ENCODE data around the gene CCDC59. TPM values are rescaled to one million over a fixed set of nuclear protein-coding genes. Genes with fewer than 3 reads are reported as not detected.
A peak's percentile ranks its signal among the peaks of the same experiment; 100 is the strongest.

CCDC59 gene, protein sequence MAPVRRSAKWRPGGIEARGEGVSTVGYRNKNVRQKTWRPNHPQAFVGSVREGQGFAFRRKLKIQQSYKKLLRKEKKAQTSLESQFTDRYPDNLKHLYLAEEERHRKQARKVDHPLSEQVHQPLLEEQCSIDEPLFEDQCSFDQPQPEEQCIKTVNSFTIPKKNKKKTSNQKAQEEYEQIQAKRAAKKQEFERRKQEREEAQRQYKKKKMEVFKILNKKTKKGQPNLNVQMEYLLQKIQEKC
- total RNA-seq, result 10 to 100 TPM; 49.3 to 92.9 (median 55.5) TPM

DNA sequence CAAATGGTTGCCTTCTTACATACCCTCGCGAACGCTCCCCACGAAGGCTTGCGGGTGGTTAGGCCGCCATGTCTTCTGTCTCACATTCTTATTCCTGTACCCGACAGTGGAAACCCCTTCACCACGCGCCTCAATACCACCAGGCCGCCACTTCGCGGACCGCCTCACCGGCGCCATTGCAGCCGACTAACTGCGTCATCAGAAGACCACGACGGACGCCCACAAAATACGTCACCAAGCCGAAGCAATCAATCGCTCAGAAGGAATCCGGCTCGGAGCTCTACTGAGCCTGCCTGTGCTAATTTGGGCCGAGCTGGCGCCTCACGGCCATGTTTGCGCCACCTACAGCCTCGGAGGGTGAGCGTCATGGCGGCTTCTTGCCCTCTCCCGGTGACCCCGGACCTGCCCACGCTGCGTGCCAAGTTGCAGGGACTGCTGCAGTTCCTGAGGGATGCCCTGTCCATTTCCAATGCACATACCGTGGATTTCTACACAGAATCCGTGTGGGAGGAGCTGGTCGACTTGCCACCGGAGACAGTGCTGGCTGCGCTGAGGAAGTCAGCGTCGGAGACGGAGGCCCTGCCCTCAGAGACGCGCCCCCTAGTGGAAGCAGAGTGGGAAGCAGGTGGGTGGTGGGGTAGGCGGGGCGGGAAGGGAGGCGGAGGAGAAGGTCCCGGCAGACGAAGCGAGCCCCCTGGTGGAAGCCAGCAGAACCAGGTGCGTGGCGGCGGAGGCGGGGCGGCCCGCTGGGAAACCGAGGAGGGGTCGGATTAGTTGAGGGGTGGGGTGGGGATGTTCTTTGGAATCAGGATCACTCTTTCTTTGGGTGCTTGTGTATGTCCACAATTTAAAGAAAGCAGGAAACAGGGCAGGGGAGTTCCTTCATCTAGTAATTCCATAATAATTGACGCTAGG is at the start of gene CCDC59, which contains the start of gene METTL25:
CCDC59 (minus strand) TSS at position 188 of the 915 bp plus-strand sequence; CDS start at position 177, 11 bp downstream.
METTL25 (plus strand) TSS at position 330 of the 915 bp plus-strand sequence; CDS start at position 367, 37 bp downstream.
- H3K9me3 ChIP-seq, result no peaks in the 10 kb centered on the region
- peak within 1 kb of the TSS; percentile 71 to 98 (median 86) for H3K4me3 ChIP-seq
- no peaks in the 10 kb centered on the region for H3K27me3 ChIP-seq
- H3K36me3 ChIP-seq, result peaks cover 0 to 34% of the 10 kb centered on the region in 2 donors
- TF ChIP-seq, protein P1, sequence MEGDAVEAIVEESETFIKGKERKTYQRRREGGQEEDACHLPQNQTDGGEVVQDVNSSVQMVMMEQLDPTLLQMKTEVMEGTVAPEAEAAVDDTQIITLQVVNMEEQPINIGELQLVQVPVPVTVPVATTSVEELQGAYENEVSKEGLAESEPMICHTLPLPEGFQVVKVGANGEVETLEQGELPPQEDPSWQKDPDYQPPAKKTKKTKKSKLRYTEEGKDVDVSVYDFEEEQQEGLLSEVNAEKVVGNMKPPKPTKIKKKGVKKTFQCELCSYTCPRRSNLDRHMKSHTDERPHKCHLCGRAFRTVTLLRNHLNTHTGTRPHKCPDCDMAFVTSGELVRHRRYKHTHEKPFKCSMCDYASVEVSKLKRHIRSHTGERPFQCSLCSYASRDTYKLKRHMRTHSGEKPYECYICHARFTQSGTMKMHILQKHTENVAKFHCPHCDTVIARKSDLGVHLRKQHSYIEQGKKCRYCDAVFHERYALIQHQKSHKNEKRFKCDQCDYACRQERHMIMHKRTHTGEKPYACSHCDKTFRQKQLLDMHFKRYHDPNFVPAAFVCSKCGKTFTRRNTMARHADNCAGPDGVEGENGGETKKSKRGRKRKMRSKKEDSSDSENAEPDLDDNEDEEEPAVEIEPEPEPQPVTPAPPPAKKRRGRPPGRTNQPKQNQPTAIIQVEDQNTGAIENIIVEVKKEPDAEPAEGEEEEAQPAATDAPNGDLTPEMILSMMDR (IDR thresholded peaks at IDR 0.05 in 4 of 5, conservative IDR thresholded peaks at IDR 0.05 in 1 of 5), result peak; percentile 87 to 100 (median 95)
- TF ChIP-seq POLR2A (IDR thresholded peaks at IDR 0.05), result peak; percentile 59 to 72
- intact Hi-C loops (cut with DNase I; ENCODE audit: low total_unique reads), result no loop called here
- peak; percentile 96 to 97 for ATAC-seq
- DNase-seq, result peak; percentile 96 to 97
- peaks cover 48% of the 10 kb centered on the region in 2 donors for H3K4me1 ChIP-seq
- peak within 1 kb of the TSS; percentile 87 to 97 (median 92) for H3K27ac ChIP-seq
- in situ Hi-C loops (cut with MboI; ENCODE audit: low sequenced_read_pairs in 4 of 4), result no loop called here

DNA sequence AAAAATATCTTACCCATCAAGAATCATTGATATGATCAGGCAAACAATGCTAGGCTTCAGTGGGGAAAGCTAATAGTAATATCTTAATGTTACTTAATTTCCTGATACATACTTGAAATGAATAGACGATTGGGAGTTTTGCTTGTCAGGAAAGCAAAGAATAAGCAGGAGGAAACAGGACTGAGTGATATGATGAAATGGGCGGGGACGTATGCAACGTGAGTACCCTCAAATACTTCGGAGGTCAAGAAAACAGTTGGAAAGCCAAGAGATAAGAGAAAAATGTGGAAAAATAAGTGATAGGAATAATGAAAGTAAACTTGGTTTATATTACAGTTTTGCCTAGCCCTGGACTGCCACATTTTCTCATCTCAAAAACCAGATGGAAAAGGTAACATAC is 49.3 kb upstream of the CCDC59 start:
- intact Hi-C loops (cut with DNase I; ENCODE audit: low total_unique reads), result no loop called here
- TF ChIP-seq POLR2A (IDR thresholded peaks at IDR 0.05), result no peak
- TF ChIP-seq, protein P1 (IDR thresholded peaks at IDR 0.05 in 4 of 5, conservative IDR thresholded peaks at IDR 0.05 in 1 of 5), result no peak
- H3K4me1 ChIP-seq, result no peaks in the 10 kb centered on the region
- no peak overlapping the region for H3K4me3 ChIP-seq
- H3K27ac ChIP-seq, result no peak overlapping the region
- H3K36me3 ChIP-seq, result peaks cover 0 to 6% of the 10 kb centered on the region in 2 donors
- no peaks in the 10 kb centered on the region for H3K27me3 ChIP-seq
- DNase-seq, result no peak
- no peak for ATAC-seq
- H3K9me3 ChIP-seq, result no peaks in the 10 kb centered on the region
- in situ Hi-C loops (cut with MboI; ENCODE audit: low sequenced_read_pairs in 4 of 4), result no loop called here

DNA sequence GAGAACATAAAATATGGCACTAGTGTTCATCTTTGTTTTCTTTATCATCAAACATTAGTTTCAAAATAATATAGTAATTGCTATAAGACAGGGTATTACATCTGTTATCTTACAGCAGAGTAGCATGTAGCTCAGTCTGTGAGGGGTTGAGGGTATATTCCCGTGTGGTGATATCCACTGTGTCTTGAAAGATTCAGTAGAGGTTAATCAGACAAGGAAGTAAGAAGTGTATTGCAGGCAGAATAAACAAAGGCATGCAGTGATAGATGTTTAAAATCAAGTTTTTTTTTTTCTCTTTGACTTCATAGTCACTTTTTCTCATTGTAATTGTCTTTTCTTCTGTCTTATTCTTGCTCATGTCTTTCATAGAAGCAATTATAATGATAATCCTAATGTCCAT is 48.5 kb upstream of the CCDC59 start:
- no peak overlapping the region for H3K4me3 ChIP-seq
- TF ChIP-seq, protein P1 (IDR thresholded peaks at IDR 0.05 in 4 of 5, conservative IDR thresholded peaks at IDR 0.05 in 1 of 5), result no peak
- no peak for TF ChIP-seq POLR2A (IDR thresholded peaks at IDR 0.05)
- ATAC-seq (no peak), DNase-seq (no peak)
- no peak overlapping the region for H3K27ac ChIP-seq
- no peaks in the 10 kb centered on the region for H3K27me3 ChIP-seq
- intact Hi-C loops (cut with DNase I; ENCODE audit: low total_unique reads) (no loop called here), in situ Hi-C loops (cut with MboI; ENCODE audit: low sequenced_read_pairs in 4 of 4) (no loop called here)
- H3K36me3 ChIP-seq, result peaks cover 0 to 6% of the 10 kb centered on the region in 2 donors
- H3K4me1 ChIP-seq, result no peaks in the 10 kb centered on the region
- H3K9me3 ChIP-seq, result no peaks in the 10 kb centered on the region

DNA sequence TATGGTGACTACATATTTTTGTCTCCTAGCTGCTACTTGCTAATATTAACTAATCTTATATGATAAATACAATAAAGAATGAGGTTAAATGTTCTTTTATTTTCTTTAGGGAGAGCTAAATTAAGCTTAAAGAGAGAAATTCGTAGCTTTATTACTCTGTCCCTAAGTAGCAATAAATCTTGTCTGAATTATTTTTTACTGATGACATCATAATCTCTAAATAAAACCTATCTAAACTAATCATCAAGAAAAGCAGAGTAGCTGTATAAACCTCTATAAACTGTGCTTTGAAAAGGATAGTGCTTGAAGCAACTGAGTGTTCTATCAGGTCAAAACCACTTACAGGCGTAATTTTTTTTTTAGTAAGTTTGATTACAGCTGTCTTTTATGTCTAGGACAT is 42.6 kb upstream of the CCDC59 start:
- in situ Hi-C loops (cut with MboI; ENCODE audit: low sequenced_read_pairs in 4 of 4) (no loop called here), intact Hi-C loops (cut with DNase I; ENCODE audit: low total_unique reads) (no loop called here)
- Histone ChIP-seq H3K36me3 (peaks cover 0 to 6% of the 10 kb centered on the region in 2 donors), H3K27me3 (no peaks in the 10 kb centered on the region), H3K27ac (no peak overlapping the region), H3K4me3 (no peak overlapping the region), H3K9me3 (peaks cover 0 to 3% (median 0%) of the 10 kb centered on the region in 3 donors), H3K4me1 (no peaks in the 10 kb centered on the region)
- no peak for ATAC-seq
- DNase-seq, result no peak
- TF ChIP-seq, protein P1 (IDR thresholded peaks at IDR 0.05 in 4 of 5, conservative IDR thresholded peaks at IDR 0.05 in 1 of 5), result no peak
- no peak for TF ChIP-seq POLR2A (IDR thresholded peaks at IDR 0.05)
